D721Med (cell line): ENCODE measurements around the gene VPS37D.
"Not testable (repeated sequence)": the region's sequence is repeated elsewhere in the genome, so short reads cannot be mapped to it uniquely, and the experiment has no call there.

ENCODE experiments used
- DNase-seq: peaks from one replicate; pipeline ENCODE4 v3.0.0; 2011; ENCODE audit warnings: low spot score; ENCODE audit not compliant: insufficient read length
- FAIRE-seq: peaks from 2 replicates; lab custom pipeline; 2011; peaks lifted over from hg19 to GRCh38; lab: Jason Lieb, UNC
- TF ChIP-seq, protein P1 (sequence below): IDR thresholded peaks from 2 replicates; pipeline ENCODE4 v1.5.1; 2012; ENCODE audit warnings: mild to moderate bottlenecking, control low read depth; ENCODE audit not compliant: insufficient read depth; ENCODE audit errors: missing control alignments

VPS37D gene

GRCh38 chr7:73667344-73668102 lies at the start of gene VPS37D:
TSS of gene VPS37D (plus strand) at chr7:73667831. CDS start at chr7:73667959, 128 bp downstream.
- peak; percentile 88 for DNase-seq
- no peak for FAIRE-seq
- TF ChIP-seq, protein P1, sequence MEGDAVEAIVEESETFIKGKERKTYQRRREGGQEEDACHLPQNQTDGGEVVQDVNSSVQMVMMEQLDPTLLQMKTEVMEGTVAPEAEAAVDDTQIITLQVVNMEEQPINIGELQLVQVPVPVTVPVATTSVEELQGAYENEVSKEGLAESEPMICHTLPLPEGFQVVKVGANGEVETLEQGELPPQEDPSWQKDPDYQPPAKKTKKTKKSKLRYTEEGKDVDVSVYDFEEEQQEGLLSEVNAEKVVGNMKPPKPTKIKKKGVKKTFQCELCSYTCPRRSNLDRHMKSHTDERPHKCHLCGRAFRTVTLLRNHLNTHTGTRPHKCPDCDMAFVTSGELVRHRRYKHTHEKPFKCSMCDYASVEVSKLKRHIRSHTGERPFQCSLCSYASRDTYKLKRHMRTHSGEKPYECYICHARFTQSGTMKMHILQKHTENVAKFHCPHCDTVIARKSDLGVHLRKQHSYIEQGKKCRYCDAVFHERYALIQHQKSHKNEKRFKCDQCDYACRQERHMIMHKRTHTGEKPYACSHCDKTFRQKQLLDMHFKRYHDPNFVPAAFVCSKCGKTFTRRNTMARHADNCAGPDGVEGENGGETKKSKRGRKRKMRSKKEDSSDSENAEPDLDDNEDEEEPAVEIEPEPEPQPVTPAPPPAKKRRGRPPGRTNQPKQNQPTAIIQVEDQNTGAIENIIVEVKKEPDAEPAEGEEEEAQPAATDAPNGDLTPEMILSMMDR = peak; percentile 71

DNA sequence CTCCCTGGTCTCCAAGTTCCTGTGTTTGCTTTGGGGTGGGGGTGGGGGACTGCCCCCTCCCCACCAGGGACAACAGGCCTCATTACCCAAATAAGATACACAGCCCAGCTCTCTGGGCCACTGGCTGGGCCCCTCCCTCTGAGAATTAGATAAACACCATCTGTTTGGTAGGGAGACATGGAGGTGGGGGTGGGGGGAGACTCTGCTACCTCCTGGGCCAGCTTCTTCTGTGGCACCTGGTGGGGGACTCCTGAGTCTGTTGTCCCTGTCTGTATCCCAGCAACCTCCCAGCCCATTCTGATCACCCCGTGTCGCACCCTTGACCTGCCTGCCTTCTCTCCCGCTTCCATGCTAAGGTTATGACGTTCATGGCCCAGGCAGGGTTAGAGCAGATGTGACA lies 49.1 kb upstream of the VPS37D start:
- DNase-seq (no peak), FAIRE-seq (no peak)
- TF ChIP-seq, protein P1 = no peak

- not testable (repeated sequence) for FAIRE-seq
These were observed 48.2 kb upstream of the VPS37D start for GRCh38 chr7:73619394-73619793.

GRCh38 chr7:73621168-73622063 lies 46.2 kb upstream of the VPS37D start:
- TF ChIP-seq, protein P1 = no peak
- no peak for DNase-seq
- FAIRE-seq = no peak

More at GRCh38 chr7:73619394-73619793, 48.2 kb upstream of the VPS37D start:
- DNase-seq = not testable (repeated sequence)

DNA sequence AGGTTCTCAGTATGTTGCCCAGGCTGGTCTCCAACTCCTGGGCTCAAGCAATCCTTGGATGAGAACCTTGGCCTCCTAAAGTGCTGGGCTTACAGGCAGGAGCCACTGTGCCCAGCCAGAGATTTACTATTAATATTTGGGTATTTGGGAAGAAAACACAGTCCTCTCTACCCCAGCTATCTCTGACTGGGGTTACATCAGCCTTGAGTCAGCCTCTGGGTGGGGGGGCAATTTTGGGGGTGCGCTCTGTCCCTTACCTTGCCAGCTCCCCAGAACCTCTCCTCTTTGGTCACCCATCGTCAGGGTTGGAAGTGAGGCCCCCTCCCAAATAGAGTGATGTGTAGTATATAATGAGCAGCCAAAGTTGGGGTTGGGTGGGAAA lies 45.1 kb upstream of the VPS37D start:
- FAIRE-seq = no peak
- TF ChIP-seq, protein P1 = no peak
- no peak for DNase-seq

- FAIRE-seq = no peak
- DNase-seq = no peak
- TF ChIP-seq, protein P1 = no peak
These were observed 44.5 kb upstream of the VPS37D start for GRCh38 chr7:73622909-73623797.
